ENCODE measurements around the gene LONP2.
A peak's percentile ranks its signal among the peaks of the same experiment; 100 is the strongest.

The LONP2 gene

DNA sequence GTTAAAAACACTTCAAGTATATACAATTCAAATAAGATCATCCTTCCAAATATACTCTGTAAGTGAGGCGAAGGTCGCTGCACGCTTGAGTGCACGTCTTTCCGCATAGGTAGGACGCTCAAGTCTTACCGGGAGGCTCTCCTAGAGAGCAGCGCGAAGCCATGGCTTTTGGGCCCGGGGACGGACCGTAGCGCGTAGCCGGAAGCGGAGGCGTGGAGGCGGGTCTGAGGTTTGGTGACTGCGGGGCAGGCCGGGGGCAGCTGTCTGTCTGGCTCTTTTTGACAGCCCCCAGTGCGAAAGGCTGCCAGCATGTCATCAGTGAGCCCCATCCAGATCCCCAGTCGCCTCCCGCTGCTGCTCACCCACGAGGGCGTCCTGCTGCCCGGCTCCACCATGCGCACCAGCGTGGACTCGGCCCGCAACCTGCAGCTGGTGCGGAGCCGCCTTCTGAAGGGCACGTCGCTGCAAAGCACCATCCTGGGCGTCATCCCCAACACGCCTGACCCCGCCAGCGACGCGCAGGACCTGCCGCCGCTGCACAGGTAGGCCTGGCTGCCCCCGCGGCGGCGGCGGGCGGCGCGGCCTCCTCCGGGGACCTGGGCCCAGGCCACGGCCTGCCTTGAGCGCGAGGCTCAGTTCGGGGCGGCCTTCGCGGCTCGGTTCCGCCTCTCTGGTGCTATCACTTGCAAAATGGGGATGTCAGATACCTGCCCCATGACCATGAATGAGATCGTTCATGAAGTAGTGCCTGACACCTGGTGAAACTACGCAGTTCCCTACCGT, at the start of gene LONP2:
Gene LONP2, plus strand, starts transcription at position 221 of the 783 bp plus-strand sequence. Its CDS starts 89 bp downstream, at position 310.
- DNase-seq (ENCODE audit: low spot score) = peak; percentile 94

GRCh38 chr16:48194828-48195556, 49.1 kb upstream of the LONP2 start:
- DNase-seq (ENCODE audit: low spot score) = no peak

GRCh38 chr16:48197294-48197693, 46.8 kb upstream of the LONP2 start:
- DNase-seq (ENCODE audit: low spot score) = no peak

- DNase-seq (ENCODE audit: low spot score) = no peak
Measured at GRCh38 chr16:48201515-48202201, 42.4 kb upstream of the LONP2 start.

- no peak for DNase-seq (ENCODE audit: low spot score)
Measured at GRCh38 chr16:48203974-48204824, 39.9 kb upstream of the LONP2 start.

- DNase-seq (ENCODE audit: low spot score) = no peak
Measured at GRCh38 chr16:48204825-48205151, 39.3 kb upstream of the LONP2 start.

GRCh38 chr16:48206594-48207242, 37.4 kb upstream of the LONP2 start:
- peak; percentile 23 for DNase-seq (ENCODE audit: low spot score)

DNA sequence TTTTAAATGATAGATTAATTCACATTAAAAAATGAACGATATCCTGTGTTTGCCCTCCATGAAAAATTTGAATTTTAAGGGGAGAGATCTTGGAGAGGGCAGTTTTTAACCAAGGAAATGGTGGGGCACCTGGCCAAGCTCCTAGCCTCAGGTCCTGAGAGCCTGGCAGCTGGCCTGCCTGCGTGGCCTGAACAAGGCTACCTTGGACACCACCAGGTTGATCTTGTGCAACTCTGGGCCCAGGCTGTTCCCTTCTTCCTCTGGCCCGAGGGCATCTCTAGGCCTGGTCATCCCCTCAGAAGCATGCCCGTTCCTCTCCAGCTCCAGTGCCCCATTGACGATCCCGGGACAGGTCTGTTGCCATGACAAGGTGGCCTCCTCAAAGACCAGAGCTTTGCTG, 33.4 kb upstream of the LONP2 start:
- DNase-seq (ENCODE audit: low spot score) = no peak

DNA sequence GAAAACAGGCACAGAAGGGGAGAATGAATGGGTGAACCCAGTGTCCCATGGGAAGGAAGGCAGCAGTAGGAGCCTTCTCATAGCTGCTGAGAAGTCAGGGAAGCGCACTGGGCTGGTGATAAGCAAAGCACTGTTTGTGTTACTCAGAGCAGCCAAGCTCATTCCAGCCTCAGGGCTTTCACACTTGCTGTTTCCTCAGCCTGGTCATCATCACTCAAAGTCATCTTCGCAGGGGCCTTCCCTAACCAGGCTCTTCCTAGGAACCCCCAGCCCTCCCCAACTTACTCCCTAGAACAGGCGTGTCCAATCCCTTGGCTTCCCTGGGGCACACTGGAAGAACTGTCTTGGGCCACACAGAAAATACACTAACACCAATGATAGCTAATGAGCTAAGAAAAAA, 32.1 kb upstream of the LONP2 start:
- no peak for DNase-seq (ENCODE audit: low spot score)

GRCh38 chr16:48215738-48216137, 28.4 kb upstream of the LONP2 start:
- no peak for DNase-seq (ENCODE audit: low spot score)

DNA sequence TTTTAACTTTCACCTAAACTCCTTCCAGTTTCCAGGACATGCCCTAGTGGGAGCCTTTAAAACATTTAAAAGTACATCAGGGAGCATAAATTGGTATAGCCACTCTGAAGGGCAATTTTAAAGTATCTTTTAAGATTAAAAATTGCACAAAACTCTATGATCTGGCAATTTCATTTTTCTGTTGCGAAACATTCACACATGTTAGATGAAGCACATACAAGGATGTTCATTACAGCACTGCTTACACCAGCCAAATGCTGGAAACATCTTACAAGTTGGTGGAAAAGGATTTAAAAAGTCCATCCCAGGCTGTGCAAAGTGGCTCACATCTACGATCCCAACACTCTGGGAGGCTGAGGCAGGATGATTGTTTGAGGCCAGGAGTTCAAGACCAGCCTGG, 26.4 kb upstream of the LONP2 start:
- no peak for DNase-seq (ENCODE audit: low spot score)

DNA sequence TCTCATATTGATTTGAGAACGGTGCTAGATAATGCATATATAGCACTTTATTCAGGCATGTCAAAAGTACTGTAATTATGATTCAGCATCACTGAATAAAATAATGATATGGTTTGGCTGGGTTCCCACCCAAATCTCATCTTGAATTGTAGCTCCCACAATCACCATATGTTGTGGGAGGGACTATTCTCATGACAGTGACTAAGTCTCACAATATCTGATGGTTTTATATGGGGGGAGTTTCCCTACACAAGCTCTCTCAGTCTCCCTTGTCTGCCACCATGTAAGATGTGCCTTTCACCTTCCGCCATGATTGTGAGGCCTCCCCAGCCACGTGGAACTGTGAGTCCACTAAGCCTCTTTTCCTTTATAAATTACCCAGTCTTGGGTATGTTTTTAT, 25.6 kb upstream of the LONP2 start:
- DNase-seq (ENCODE audit: low spot score) = no peak

GRCh38 chr16:48220891-48221290, 23.2 kb upstream of the LONP2 start:
- DNase-seq (ENCODE audit: low spot score) = no peak

DNA sequence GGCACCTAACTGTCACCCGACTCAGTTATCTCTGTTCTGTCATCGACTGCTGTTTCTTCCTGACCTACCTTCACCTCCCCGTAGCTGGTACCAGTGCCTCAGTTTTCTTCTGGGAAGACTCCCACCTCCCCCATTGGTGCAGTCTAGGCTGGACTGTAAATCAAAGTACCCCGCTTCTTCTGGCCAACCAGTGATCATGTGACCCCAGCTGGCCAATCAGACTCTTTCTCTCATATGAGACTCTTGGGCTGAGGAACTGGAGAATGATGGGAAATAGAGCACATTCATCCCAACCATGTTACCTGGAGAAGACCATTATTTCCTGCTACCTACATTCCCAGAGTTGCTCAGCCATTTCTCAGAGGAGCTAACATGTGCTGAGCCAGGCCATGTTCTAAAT, 20.6 kb upstream of the LONP2 start:
- no peak for DNase-seq (ENCODE audit: low spot score)

DNA sequence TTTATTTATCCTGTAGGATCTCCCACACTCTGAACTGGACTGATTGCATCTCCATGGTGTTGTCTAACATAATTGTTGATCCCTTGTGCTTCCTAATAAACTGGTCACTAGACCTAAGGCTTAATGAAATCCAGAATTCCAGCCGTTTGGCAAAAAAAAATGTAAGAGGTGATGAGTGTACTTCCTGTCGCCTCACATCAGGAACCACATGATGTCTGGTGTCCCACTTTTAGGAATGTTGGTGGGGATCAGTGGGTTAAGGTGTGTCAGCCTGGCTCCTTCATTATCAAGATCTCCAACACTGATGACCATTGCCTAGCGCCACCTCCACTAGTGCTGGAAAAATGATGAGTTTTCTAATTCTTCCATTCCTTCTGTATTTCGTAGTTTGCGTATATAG, 18.6 kb upstream of the LONP2 start:
- no peak for DNase-seq (ENCODE audit: low spot score)

DNA sequence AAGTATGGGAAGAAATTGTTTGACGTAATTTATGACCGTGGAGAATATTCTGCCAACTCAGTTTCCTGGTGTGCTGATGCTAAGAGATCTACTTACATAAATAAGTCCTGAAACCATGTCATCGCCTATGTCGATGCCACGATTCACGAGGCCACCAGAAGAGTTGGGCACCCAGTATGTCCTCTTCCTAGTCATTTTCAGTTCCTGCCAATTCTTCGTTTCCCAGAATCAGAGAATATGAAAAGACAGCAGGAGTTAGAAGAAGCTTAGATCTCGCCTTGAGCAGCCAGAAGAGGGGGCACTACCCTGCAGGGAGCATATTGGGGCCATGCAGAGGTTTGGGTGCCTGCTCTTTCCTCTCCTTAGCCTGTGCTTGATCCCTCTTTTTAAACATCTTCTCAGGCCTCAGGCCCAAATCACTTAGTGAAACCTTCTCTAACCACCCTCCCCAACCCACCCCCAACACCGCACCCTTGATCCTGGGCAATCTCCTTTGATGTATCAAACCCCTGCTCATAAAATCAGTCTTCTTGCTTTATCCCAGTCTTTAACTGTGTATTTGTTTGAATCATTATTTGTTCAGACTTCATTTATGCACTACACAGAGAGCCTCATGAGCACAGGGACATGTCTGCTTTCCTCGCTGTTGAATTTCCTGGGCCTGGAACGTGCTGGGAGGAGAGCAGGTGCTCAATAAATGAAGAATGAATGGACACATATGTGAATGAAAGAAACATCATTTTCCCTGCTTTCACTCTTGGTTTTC, 12.2 kb upstream of the LONP2 start:
- DNase-seq (ENCODE audit: low spot score) = peak; percentile 59

GRCh38 chr16:48232493-48233040, 11.5 kb upstream of the LONP2 start:
- DNase-seq (ENCODE audit: low spot score) = no peak

- DNase-seq (ENCODE audit: low spot score) = no peak
Measured at GRCh38 chr16:48234630-48235029, 9.5 kb upstream of the LONP2 start.

DNA sequence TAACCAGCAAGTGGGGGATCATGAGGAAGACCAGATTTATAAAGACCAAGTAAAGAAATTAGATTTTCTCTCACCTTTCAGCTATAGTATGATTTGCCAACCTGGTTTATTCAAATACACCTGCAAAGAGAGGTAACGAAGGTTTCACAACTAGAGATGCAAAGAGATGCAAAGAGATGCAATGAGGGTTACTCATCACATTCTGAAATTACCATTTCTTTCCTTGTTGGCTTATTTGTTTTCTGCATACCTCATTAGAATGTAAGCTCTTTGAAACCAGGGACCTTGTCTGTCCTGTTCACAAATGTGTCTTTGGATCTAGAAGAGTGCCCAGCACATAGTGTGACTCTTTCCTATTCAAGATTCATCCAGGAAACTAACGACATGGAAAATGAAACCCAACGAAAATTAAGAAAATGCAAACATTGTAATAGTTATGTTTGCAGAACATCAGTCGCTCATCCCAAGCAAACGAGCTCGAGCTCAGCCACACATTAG, 9.0 kb upstream of the LONP2 start:
- no peak for DNase-seq (ENCODE audit: low spot score)

DNA sequence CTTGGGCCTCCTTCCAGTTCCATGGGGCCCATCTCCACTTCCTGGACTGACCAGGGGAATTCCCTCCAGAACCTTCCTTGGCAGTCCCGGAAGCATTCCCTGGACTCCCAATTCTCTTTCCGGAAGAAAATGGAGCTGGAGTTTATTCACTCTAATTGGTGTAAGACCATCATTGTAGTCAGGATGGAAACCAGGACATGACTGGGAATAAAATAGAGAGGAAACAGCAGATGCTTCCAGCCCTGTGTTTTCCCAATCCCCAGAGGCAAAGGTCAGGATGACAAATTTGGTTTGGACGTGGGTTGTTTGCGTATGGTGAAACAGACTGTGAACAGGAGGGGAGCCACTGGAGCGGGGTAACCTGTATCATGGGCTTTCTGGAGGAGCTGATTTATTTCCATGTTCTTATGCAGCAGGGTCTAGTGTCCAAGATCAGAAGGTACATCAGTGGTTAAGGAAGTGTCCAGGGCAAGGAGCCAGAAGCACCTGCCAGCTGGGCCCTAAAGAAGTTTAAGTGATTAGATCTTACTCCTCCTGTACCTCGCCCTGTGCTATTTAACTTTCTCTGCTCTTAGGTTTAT, 8.5 kb upstream of the LONP2 start:
- DNase-seq (ENCODE audit: low spot score) = no peak
